Measurements from ENCODE around the gene TTYH1.
A peak's percentile ranks its signal among the peaks of the same experiment; 100 is the strongest.
"Not testable (repeated sequence)": the region's sequence is repeated elsewhere in the genome, so short reads cannot be mapped to it uniquely, and the experiment has no call there.

Gene TTYH1

GRCh38 chr19:54415208-54415900 lies at the start of gene TTYH1:
TSS of gene TTYH1 (plus strand) at chr19:54415464. CDS start at chr19:54415553, 89 bp downstream.
- DNase-seq (ENCODE audit: low read depth): no peak

GRCh38 chr19:54365798-54366197 lies 49.5 kb upstream of the TTYH1 start:
- not testable (repeated sequence) for DNase-seq (ENCODE audit: low read depth)

DNA sequence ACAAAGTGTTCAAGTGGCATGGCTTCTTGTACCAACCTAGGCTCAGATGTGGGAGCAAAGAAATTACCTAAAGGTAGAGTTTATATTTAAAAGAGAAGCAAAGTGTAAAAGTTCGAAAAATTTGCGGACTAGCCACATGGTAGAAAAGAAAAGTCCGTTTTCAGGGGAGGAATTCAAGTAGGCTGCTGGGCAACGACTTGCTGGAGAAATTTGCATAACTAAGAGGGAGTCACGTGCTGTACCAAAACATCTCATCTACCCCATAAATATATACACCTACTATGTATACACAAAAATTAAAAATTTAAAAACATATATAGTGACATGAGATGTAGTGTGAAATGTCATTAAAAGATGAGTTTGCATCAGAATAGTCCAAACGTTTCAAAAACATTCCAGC lies 48.5 kb upstream of the TTYH1 start:
- no peak for DNase-seq (ENCODE audit: low read depth)

GRCh38 chr19:54369082-54369687 lies 46.1 kb upstream of the TTYH1 start:
- DNase-seq (ENCODE audit: low read depth): no peak

DNA sequence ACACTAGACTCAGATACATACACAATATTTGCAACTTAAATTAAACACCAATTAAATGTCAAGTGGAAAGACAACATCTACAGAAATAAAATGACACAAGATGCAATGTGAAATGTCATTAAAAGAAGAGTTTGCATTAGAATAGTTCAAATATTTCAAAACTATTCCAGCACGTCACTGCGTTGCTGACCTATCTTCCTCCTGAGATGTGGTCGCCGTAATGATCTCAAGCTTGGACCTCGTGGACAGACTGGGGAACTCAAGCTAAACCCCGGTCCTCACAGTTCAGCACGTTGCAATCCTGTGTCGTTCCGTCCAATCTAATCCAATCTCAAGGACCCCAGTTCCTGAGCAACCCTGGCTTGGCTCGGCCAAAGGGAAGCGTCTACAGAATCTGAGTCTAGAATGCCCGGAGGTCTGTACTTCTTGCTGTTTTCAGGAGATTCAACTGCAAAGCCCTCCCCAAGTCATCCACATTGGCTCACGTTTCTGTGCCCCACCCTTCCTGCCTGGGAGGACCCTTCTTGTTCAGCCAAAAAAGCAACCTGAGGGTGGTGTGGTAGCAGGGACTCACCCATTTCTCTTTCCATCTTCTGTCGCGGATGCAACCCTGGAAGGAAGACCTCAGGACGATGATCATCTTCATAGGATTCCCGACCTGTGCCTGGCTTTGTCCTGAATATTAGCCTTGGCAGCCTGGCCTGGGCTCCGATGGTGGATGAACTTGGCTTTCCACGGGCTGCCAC lies 45.4 kb upstream of the TTYH1 start:
- DNase-seq (ENCODE audit: low read depth): not testable (repeated sequence)

- peak; percentile 38 for DNase-seq (ENCODE audit: low read depth)
These were observed 44.8 kb upstream of the TTYH1 start for GRCh38 chr19:54370434-54370796.

- not testable (repeated sequence) for DNase-seq (ENCODE audit: low read depth)
These were observed 43.8 kb upstream of the TTYH1 start for GRCh38 chr19:54371453-54371852.

- DNase-seq (ENCODE audit: low read depth): no peak
These were observed 41.3 kb upstream of the TTYH1 start for GRCh38 chr19:54373781-54374631.

GRCh38 chr19:54375181-54375938 lies 39.9 kb upstream of the TTYH1 start:
- DNase-seq (ENCODE audit: low read depth): not testable (repeated sequence)

DNA sequence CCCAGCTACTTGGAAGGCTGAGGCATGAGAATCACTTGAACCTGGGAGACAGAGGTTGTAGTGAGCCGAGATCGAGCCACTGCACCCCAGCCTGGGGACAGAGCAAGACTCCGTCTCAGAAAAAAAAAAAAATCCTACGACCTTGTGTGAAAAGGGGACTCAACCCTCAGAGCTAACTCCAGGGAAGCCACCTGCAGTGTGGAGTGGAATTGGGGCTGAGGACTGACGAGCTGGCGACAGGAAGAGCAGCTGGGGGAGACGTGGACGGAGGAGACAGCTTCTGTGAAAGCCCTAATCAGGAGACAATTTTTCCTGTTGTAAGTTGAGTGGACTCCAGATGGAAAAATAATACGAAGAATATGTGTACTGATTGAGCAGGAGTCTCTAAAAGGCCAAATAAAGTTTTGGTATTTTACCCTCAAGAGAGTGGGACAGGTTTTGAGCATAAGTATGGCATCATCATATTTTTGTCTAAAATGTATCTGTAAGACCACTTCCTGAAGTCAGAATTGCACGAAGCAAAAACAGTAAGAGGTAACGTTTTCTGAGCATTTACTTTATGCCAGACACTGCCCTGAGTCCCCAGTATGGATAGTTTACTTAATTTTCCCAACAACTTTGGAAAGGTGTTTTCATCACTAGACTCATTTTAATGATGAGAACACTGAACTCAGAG lies 38.5 kb upstream of the TTYH1 start:
- no peak for DNase-seq (ENCODE audit: low read depth)

DNA sequence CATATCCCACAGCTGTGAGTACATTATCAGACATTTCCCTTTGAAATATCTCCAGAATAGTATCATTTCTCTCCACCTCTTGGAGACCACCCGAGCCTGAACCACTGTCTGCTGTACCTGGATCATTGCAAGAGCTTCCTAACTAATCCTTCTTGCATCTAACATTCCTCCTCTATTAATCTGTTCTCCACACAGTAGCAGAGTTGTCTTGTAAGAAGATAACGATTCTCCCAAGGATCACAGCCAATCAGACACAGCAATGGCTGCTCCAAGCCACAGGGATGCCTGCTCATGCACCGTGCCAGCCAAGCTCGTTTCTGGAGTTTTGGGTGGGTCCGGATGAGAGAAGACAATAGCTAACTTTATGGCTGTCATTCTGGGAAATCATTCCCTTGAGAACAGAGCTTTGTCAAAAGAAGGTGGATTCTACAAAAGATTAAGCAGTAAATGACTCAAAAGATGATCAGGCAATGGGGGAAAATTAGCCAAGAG lies 36.0 kb upstream of the TTYH1 start:
- no peak for DNase-seq (ENCODE audit: low read depth)

DNA sequence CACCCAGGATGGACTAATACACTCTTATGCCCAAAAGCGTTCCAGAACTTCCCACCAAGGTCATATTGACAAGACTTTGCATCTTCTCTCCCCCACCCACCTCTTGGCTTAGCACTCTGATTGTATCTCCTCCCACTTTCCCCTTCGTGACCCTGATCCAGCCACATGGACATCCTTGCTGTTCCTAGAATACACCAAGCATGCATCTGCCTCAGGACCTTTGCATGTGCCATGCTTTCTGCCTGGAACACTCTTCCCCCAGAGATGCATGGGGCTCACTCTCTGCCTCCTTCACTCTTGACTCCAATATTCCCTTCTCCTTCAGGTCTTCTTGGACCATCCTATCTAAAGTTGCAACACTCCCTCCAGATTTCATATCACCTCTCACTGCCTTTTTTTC lies 34.4 kb upstream of the TTYH1 start:
- no peak for DNase-seq (ENCODE audit: low read depth)

DNA sequence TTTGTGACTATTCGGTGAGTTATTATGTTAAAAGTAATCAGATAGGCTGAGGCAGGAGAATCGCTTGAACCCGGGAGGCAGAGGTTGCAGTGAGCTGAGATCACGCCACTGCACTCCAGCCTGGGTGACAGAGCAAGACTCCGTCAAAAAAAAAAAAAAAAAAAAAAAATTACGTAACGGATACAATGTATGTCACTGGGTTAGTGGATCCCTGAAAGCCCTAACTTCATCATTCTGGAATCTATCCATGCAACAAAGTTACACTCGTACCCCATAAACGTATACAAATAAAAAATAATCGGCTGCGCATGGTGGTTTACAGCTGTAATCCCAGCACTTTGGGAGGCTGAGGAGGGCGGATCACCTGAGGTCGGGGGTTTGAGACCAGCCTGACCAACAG lies 33.2 kb upstream of the TTYH1 start:
- DNase-seq (ENCODE audit: low read depth): not testable (repeated sequence)

- DNase-seq (ENCODE audit: low read depth): no peak
These were observed 31.9 kb upstream of the TTYH1 start for GRCh38 chr19:54383330-54383729.

- peak; percentile 20 for DNase-seq (ENCODE audit: low read depth)
These were observed 27.1 kb upstream of the TTYH1 start for GRCh38 chr19:54387991-54388801.

DNA sequence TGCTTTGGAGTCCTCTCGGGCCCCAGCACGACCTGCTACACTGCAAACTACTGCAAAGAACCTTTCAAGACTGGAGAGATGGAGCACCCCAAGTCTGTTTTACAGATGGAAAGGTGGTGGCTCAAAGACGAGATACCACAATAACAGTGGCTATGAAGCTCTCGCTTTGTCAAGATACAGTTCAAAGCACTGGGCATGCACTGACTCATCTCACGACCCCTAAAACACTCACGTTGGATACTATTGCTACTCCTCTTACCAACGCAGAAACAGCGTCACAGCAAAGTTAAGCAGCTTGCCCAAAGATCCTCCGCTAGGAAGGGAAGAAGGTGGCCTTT lies 26.5 kb upstream of the TTYH1 start:
- no peak for DNase-seq (ENCODE audit: low read depth)

DNA sequence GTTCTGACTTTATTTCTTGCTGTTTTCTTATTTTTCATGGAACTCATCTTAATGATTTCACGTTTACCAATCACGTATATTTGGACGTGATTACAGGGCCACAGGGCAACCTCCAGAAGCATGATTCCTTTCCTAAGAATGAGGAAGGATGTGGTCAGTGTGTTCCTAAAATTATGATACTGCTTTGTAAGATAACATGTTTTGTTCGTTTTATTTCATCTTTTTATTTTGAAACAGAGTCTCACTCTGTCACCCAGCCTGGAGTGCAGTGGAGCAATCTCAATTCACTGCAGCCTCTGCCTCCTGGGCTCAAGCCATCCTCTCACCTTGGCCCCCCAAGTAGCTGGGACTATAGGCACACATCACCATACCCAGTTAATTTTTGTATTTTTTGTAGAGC lies 25.7 kb upstream of the TTYH1 start:
- no peak for DNase-seq (ENCODE audit: low read depth)

DNA sequence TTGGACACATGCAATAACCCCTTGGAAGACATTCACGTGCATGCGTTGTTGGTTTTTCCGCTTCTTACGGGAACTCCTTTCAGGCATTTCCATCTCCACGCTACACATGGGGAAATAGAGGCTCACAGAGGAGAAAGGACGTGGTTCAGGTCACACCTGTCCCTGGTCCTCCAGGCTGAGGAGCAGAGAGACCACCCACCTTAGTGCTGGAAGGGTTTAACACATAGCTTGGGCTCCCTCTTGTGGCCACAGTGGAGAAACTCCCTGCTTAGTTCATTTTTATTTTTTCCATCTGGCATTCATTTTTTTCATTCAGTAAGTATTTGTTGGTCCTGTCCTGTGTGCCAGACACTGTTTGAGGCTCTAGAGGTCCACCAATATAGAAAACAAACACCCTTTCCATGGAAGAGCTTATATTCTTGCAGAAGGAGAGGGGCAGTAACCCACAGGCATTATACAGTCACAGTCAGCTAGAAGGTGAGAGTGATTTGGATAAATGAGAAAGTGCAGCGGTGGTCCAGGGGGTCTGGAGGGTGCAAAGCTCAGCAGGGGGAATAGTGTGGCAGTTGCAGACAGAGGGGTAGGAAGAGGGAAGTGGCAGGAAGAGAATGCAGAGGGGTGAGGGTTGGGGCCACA lies 24.2 kb upstream of the TTYH1 start:
- DNase-seq (ENCODE audit: low read depth): peak; percentile 60

- DNase-seq (ENCODE audit: low read depth): no peak
These were observed 23.6 kb upstream of the TTYH1 start for GRCh38 chr19:54391589-54392061.
